AG20443 (cell line): ENCODE results near the gene HPSE2.
"Not testable (repeated sequence)": the region's sequence is repeated elsewhere in the genome, so short reads cannot be mapped to it uniquely, and the experiment has no call there.

ENCODE experiments used
- DNase-seq: peaks from one replicate; pipeline ENCODE4 v3.0.0; 2012; ENCODE audit warnings: low spot score, mixed read lengths

The HPSE2 gene

GRCh38 chr10:98563811-98564210 lies 671.8 kb downstream of the HPSE2 start:
- DNase-seq: no peak

DNA sequence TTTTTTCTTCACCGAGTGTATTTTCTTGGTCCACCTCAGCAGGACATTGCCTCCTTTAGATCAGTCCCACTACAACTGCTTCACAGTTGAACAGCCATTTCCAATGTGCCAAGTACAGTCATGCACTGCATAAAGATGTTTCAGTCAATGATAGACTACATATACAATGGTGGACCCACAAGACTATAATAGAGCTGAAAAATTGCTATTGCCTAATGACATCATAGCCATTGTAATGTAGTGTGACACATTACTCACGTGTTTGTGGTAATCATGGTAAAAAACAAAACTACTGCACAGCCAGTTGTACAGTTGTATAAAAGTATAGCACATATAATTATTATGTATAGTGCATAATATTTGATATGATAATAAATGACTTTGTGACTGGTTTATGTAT lies 675.1 kb downstream of the HPSE2 start:
- no peak for DNase-seq

DNA sequence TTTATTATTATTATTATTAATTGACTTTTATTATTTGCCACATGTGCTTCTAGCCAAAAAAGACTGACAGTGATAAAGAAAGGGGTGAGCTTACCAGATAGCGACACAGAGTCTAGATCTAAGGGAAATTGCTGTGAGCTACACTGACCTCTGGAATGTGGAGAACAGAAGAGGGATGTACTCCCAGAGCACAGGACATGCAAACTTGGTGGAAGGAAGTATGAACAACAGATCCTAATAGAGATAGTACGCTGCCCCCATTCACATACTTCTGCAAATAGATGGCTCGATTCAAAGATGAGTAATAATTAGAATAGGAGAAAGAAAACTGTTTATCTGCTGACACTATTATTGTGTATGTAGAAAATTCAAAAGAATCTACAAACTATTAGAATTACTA lies 679.6 kb downstream of the HPSE2 start:
- no peak for DNase-seq

DNA sequence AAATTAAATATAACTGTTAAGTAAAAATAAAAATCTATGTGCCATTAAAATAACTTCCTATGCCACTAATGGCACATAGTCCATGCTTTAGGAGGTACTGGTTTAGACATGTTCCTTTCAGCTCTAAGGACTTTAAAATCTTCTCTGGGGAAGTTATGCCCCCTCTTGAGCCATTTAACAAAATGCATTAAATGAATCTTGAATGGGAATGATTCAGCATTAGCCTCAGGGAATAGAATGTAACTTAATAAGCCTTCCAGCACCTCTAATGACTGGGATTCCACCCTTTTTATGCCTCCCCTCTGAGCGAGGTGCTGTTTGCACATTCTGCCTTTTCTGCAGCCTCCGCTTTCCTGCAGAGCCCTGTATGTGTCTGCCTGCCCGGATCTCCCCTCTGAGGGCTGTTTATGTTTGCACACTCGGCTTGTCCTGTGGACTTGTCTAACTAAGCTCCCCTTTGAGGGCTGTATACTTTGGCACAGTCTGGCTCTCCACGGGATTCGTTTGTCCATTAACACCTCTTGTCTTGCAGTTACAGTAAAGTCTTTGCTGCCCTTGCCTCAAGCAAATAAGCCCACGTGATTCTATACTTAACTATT lies 680.5 kb downstream of the HPSE2 start:
- DNase-seq: no peak

- not testable (repeated sequence) for DNase-seq
Measured at GRCh38 chr10:98541561-98541960, 694.1 kb downstream of the HPSE2 start.

- DNase-seq: no peak
Measured at GRCh38 chr10:98539578-98539977, 696.1 kb downstream of the HPSE2 start.

- DNase-seq: no peak
Measured at GRCh38 chr10:98538472-98538871, 697.2 kb downstream of the HPSE2 start.

GRCh38 chr10:98536551-98536950 lies 699.1 kb downstream of the HPSE2 start:
- peak; percentile 36 for DNase-seq

DNA sequence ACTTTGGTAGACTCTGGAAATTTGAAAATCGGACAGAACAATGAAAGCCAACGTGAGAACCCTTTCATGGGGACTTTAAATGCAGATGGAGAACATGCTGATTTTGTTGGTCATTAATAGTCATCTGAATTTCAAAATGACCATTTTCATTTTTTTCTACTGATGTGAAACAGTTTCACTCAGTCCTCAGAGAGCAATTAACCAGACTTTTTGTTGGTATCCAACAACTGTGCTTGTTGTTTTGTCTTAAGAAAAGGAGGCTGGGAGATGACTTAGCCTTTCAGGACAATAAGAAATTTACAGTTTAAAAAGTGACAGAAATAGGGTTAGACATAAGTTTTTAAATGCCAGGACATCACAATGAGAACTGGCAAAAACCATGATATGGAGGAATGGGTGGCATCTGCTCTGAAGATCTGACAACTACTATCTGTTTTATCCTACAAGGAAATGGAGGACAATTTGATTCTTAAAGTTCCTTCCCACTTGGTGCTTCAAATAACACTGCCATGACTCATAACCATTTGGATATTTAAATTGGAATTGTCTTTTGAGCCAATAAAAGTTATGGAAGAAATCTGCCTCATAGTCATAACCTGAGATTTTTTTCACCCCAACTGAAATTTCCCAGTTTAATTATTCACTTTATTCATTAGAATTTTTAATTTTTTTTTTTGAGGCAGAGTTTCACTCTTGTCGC lies 701.8 kb downstream of the HPSE2 start:
- DNase-seq: no peak

- no peak for DNase-seq
Measured at GRCh38 chr10:98533241-98533640, 702.4 kb downstream of the HPSE2 start.

DNA sequence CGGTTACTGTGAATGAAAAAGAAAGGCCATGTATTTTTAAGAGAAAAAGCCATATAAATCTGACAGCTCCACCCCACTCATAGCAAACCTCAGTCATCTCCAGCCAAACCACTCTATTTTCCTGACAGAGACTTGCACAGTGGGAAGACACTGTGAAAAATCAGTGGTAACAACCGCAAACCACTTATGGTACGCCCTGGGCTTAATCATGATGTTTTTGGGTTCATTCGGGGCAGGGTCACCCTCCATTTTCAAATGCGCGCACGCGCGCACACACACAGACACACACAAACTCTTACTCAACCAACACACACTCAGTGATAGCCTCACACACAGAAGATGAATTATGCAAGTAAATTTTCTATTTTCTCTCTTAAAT lies 706.9 kb downstream of the HPSE2 start:
- peak; percentile 35 for DNase-seq

DNA sequence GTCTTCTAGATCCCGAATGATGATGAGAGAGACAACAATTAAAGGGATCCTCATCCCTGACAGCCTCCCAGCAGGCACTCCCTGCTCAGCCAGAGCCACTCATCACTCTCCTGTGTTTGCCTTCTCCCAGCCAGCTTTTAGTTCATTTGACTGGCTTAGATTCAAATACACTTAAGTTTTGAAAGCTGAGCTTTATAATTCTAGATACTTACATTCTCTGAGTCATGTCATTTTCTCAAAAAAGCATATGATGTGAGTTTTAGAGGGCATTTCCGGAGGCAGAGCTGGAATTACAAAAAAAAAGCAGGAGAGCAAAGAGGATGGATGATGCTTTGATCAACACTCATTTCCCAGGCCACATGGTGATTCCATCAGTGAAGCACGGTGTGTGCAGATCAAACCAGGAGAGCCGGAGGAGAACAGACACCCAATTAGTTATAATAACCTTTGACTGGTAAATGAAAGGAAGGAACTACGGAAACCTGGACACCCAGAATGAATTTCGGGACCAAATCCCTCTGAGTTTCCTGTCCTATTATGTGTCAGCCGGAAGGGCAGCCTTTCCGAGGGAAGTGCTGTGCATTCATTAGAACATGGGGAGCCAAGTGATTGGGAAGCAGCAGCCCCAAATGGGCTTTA lies 707.4 kb downstream of the HPSE2 start:
- peak; percentile 53 for DNase-seq

DNA sequence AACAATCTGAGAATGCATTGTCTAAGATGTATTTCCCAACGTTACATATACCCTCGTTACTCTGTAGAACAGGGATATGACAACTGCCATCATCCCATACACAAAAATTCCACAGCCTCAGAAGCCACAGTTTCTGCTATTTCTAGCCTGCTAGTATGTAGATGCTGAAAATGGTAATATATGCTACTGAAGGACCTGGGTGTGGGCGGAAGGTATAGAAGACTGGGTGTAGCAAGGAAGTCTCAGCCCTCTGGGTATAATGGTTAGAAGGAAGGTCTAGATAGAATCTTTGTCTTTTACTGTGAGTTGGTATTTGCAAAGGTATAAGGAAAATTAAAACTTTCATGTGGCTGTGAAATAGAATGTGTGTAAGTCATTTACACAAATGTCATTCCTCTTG lies 709.7 kb downstream of the HPSE2 start:
- no peak for DNase-seq

GRCh38 chr10:98524124-98524523 lies 711.5 kb downstream of the HPSE2 start:
- DNase-seq: no peak

- no peak for DNase-seq
Measured at GRCh38 chr10:98519841-98520240, 715.8 kb downstream of the HPSE2 start.

- DNase-seq: no peak
Measured at GRCh38 chr10:98517672-98518071, 718.0 kb downstream of the HPSE2 start.

- peak; percentile 25 for DNase-seq
Measured at GRCh38 chr10:98516352-98516751, 719.3 kb downstream of the HPSE2 start.

DNA sequence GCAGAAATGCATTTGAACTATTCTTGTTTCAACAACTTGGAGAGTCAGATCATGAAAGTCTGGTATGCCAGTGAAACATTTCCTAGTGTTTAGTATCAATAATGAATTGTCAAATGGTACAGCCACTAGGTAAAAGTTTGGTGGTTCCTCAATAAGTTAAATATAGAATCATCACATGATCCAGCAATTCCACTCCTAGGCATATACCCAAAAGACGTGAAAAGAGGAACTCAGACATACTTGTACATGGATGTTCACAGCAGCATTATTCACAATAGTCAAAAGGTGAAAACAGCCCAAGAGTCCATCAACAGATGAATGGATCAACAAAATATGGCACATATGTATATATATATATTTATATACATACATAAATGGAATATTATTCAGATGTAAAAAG lies 721.9 kb downstream of the HPSE2 start:
- no peak for DNase-seq

- DNase-seq: no peak
Measured at GRCh38 chr10:98511876-98512275, 723.8 kb downstream of the HPSE2 start.

DNA sequence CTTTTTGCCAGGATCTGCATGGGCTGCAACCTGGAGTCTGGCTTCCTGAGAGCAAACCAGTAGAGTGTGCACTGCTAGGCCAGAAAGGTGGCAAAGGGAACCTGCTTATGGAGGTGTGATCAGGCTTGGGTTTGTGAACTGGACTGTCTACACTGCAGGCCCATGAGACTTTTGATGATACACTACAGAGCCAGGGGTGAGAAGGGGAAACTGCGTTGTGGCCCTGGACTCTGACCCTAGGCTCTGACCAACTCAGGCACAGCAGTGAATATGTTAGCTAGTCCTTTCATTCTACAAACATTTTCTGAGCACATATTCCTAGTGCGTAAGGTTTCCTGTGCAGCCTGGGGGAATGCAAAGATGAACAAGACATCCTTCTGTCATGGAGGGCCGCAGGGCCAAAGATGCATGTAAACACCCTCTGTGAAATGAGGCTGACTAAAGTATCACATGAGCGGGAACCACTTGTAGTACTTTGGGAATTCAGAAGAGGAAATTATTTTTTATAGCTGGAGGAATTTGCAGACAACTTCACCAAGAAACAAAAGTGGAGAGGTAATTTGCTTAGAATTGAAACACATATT lies 725.1 kb downstream of the HPSE2 start:
- DNase-seq: no peak

DNA sequence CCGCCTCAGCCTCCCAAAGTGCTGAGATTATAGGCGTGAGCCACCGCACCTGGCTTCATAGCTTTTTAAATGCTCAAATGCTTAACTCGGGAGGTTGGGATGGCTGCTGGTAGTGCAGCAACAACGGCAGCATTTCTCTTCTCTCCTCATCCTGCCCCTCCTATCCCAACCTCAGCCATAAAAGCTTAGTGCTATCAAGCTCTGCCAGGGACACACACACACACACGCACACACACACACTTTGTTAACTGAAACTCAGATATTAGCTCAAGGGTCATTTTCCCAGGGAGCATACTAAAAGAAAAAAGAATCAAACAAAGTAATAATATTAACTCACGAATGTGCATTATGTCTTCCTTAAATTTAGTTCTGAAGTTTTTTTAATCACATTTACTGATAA lies 725.9 kb downstream of the HPSE2 start:
- no peak for DNase-seq

DNA sequence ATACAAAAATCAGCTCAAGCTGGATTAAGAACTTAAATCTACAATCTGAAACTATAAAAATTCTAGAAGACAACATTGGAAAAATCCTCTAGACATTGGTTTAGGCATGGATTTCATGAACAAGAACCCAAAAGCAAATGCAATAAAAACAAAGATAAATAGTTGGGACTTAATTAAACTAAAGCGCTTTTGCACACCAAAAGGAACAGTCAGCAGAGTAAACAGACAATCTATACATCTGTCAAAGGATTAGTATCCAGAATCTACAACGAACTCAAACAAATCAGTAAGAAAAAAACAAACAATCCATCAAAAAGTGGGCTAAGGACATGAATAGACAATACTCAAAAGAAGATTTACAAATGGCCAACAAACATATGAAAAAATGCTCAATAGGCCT lies 733.1 kb downstream of the HPSE2 start:
- DNase-seq: not testable (repeated sequence)

GRCh38 chr10:98492763-98493162 lies 742.9 kb downstream of the HPSE2 start:
- DNase-seq: no peak
